ENCODE measurements around the gene ERMAP.

DNA sequence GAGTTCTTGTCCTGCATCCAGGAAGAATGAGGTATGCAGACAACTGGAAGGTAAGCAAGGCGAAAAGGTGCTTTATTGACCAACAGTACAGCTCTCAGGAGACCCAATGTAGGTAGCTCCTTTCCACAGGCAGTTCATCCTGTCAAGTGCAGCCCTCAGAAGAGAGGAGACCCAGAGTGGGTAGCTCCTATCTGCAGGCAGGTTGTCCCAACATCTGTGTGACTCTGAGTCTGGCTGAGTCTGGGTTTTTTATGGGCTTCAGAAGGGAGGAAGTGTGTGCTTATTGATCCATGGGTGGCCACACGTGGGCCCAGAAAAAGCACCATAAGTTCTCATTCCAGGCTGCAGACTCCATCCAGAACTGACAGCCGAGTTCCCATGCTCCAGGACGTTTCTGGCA, 63.5 kb downstream of the ERMAP start:
- TF ChIP-seq, protein P1, sequence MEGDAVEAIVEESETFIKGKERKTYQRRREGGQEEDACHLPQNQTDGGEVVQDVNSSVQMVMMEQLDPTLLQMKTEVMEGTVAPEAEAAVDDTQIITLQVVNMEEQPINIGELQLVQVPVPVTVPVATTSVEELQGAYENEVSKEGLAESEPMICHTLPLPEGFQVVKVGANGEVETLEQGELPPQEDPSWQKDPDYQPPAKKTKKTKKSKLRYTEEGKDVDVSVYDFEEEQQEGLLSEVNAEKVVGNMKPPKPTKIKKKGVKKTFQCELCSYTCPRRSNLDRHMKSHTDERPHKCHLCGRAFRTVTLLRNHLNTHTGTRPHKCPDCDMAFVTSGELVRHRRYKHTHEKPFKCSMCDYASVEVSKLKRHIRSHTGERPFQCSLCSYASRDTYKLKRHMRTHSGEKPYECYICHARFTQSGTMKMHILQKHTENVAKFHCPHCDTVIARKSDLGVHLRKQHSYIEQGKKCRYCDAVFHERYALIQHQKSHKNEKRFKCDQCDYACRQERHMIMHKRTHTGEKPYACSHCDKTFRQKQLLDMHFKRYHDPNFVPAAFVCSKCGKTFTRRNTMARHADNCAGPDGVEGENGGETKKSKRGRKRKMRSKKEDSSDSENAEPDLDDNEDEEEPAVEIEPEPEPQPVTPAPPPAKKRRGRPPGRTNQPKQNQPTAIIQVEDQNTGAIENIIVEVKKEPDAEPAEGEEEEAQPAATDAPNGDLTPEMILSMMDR (IDR thresholded peaks at IDR 0.05): no peak
- TF ChIP-seq POLR2A (IDR thresholded peaks at IDR 0.05): no peak
